GM18867 (cell line): ENCODE measurements around the gene USP24.

ENCODE experiments used
- ATAC-seq: cut with Tn5 transposase; IDR thresholded peaks from one replicate; pipeline ENCODE4 v1.9.1; 2021; ENCODE audit warnings: mild to moderate bottlenecking, moderate library complexity; ENCODE audit not compliant: unreplicated experiment

USP24 gene, protein sequence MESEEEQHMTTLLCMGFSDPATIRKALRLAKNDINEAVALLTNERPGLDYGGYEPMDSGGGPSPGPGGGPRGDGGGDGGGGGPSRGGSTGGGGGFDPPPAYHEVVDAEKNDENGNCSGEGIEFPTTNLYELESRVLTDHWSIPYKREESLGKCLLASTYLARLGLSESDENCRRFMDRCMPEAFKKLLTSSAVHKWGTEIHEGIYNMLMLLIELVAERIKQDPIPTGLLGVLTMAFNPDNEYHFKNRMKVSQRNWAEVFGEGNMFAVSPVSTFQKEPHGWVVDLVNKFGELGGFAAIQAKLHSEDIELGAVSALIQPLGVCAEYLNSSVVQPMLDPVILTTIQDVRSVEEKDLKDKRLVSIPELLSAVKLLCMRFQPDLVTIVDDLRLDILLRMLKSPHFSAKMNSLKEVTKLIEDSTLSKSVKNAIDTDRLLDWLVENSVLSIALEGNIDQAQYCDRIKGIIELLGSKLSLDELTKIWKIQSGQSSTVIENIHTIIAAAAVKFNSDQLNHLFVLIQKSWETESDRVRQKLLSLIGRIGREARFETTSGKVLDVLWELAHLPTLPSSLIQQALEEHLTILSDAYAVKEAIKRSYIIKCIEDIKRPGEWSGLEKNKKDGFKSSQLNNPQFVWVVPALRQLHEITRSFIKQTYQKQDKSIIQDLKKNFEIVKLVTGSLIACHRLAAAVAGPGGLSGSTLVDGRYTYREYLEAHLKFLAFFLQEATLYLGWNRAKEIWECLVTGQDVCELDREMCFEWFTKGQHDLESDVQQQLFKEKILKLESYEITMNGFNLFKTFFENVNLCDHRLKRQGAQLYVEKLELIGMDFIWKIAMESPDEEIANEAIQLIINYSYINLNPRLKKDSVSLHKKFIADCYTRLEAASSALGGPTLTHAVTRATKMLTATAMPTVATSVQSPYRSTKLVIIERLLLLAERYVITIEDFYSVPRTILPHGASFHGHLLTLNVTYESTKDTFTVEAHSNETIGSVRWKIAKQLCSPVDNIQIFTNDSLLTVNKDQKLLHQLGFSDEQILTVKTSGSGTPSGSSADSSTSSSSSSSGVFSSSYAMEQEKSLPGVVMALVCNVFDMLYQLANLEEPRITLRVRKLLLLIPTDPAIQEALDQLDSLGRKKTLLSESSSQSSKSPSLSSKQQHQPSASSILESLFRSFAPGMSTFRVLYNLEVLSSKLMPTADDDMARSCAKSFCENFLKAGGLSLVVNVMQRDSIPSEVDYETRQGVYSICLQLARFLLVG (N-terminal part only)

DNA sequence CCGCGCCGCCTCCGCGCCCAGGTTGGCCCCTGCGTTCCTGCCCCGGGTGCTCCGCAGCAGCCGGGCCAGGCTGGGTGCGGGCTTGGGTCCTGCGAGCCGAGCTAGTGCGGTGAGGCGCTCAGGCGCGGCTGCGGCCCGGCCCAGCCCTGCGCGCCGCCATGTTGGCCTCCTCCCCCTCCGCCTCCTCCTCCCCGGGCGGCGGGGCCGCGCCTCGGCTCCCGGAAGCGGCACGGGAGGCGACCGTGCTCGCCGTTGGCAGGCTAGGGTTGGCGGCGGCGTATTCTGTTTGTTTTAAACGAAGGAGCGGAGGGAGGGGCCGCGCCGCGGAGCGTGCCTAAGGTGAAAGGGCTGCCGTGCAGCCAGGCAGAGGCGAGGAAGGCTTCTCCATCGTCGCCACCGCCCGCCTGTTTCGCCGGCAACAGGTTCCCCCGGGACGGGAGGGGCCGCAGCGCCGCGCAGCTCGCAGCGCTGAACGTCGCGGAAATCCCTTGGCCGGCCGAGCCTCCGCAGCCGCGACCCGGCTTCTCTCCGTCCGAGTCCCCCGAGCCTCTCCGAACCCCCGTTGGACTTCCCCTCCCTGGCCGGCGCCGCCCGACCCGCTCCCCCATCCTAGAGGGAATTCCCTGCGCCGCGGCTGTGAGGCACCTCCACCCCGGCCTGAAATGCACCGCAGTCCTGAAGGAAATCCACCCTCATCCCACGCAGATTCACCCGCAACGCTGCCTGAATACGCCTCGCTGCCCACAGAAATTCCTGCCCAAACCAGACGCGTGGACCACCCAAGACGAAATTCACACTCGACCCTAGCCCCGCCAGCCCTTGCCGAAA lies at the start of gene USP24:
Gene USP24 (minus strand): TSS at position 171 of the 828 bp plus-strand sequence. CDS start 251 bp downstream, outside the sequence.
- ATAC-seq = peak; percentile 82

DNA sequence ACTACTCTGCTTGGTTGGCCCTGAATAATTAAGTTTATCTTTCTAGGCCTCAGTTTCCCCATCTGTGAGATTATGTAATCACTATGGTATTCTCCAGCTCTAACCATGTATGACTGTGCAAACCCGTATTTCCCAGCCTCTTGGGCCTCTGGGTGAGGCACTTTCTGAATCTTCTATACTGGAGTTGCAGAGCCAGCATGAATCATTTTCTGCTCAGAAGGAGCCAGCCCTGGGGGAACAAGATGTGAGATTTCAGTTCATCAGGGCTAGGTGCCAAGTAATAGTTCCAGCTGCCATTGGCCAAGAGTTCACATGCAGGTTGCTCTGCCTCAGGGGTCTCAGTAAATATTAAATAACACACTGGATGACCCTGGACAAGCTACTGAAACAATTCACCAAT lies 47.7 kb upstream of the USP24 start:
- no peak for ATAC-seq

DNA sequence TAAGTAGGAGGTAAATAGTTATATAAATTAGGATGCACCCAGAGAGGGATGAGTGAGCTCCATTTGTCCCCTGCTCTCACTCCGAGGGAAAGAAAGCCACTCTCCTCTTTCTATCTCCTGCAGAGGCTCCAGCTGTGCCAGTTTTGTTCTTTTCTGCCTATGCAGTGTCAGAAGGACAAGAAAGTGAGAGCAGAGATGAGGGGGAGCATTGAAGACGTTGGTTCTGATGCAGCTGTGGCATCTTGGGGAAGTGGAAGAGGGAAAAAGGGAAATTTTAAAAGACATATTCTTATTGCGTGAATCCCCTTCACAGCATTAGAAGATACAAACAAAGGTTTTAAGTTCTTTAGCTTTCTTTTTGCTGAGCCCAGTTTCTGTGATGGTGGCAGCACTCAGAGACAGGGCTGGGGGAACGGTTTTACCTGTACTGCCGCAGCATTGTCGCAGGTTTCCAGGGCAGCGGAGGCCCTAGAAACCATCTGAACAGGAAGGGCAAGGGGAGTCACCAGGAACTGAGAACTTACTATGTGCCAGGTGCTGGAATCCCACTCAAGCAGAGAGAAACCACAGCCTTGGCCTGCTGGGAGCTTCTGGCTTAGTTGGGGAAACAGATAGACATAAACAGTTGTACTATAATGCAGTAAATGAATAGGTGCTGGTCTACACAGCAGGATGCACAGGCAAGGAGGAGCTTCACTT lies 44.9 kb upstream of the USP24 start:
- ATAC-seq = no peak

DNA sequence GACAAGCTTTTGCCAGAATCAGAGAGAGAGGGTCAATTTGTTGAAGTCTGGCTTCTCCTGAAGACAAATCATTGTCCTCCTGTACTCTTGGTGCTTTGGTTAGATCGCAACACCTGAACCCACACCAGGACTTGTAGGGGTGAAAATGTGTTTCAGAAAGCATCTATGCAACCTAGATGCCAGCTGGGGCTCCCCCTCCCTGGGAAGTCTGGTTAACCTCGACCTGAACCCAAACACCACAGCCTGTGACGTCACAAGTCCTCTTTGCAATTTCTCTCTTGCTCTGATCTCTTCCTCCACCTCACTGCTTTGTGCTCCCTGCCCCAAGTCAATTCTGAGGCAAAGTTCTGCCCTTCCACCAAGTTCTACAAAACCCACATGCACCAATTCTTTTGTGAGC lies 42.8 kb upstream of the USP24 start:
- peak; percentile 84 for ATAC-seq

DNA sequence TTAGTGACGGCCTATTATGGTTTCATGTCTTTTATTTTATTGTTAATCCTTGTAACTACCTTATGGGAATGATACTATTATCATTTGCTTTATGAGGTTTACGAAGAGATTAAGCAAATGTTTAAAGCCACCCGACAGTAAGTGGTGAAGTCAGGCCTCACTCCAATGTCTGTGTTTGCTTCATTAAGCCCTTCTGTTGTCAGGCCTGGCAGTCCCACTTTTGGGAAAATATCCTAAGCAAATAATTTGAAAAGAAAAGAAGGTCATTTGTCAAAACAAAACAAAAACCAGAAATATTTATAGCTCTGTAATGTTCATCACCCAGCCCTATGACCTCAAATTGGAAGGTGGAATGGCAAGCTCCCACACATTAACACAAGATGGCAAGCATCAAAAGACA lies 40.7 kb upstream of the USP24 start:
- ATAC-seq = no peak

DNA sequence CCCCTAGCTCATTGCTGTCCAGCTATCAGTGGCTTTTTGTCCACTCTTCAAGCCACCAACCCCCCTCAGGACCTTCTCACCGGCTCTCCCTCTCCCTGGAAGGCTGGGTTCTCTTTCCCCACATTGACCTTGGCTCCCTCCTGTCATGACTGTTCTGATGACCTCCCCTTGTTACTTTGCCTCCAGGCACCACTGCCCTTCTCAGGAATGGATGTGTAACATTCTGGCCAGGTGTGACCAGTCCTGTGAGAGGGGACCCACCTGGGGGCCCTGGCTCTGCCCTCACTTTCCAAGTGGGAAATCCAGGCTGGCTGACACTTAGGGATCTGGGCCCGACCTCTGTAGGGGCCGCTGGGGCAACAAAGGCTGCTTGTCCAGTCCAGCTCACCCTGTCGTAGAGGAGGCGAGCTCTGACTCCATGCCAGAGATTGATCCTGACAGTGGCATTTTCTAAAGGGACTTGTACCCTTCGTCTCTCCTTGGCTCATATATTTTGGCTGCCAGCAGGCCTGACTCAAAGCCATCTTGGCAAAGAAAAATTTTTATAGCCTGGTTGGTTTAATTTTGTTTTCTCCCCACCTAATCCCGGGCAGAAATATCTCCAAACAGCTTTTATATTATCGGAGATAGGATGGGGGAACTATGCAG lies 37.9 kb upstream of the USP24 start:
- ATAC-seq = no peak

DNA sequence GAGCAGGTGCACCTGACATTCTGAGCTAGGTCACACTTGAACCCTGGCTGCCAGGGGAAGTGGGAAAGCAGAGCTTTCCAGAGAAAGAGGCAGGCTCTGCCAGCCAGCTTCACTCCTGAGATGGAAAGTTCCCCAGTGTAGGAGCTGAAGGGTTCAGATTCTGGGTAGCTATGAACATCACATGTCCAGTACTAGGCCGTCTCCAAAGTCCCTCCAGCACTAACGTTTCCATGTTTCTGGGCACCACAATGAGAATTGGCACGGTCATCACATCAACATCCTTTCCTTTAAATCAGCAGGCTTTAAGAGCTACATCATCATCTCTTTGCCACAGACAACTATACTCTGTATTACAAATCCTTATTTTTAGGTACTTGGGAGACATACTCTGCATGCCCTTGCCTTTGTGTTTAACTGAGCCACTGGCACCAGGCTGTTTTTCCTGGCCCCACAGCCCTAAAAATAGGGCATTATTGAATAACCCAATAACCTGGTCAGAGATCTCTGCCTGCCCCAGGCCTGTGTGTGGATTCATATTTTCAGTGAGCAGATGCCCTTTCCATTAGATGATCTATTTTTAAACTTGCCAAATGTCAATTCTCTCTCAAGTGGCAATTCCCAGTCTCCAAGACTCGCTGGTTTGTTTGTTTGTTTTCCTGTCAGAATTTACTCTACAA lies 35.4 kb upstream of the USP24 start:
- ATAC-seq = no peak

DNA sequence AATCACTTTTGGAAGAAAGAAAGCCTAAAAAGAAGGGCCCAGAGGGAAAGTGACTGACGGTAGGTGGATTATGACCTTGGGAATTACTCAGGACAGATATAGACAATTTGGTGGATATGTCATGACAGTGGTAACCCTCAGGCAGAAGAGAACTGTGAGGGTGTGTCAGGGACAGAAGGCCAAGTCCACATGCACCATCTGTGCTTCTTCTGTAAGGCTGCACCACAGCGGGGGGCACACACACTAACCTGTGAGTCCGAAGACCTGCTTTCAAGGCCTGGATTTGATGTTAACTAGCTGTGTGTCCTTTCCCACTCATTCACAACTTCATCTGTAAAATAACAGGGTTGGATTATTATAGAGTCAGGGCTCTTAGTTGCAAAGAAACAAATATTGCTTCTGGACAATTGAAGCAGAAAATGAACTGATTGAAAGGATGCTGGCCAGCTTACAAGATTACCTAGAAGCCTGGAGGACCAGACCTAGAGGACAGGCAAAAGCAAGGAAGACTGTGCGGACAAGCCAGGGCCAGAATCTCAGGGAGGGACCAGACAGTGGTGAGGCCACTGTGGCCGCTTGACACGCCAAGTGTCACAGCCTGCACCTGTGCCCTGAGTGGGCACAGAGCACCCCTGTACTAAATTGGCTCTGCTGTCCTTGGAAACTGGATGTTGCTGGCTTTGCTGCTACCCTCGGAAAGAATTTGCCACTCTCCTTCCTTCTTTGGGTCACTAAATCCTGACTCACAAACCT lies 34.7 kb upstream of the USP24 start:
- ATAC-seq = no peak

DNA sequence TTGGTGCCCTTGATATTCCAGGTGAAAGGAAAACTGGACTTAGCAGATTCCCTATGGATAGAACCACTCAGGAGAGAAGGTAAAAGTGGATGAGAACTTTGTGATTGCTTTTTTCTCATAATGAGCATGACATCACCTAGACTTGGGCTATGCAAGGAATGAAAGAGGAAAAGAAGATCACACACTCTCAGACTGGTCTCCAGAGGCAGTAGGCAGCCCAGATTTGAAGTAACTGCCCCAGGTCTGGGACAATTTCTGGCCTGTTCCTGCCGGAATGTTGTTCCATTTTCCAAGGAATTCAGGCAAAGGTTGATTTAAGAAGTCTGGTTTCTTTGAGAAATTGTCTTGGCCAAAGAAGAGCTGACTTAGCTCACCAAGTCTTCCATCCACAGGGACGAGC lies 31.7 kb upstream of the USP24 start:
- no peak for ATAC-seq

DNA sequence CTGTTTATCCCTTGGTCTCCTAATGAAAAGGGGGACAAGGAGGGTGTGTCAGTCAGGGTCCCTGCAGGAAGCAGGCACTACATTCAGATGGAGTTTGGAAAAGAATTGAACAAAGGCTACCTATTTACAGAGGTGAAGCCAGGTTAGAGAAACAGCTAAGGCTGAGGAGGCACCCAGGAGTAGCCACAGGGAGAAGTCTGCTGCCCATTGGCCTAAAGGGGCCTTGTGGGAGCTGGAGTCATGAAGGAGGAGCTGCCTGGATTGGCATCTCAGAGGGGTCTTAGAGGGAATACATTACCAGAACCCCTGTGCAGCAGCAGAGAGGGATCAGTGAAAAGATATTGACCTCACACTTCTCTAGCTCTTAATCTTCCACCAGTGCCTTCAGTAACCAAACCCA lies 31.2 kb upstream of the USP24 start:
- no peak for ATAC-seq

DNA sequence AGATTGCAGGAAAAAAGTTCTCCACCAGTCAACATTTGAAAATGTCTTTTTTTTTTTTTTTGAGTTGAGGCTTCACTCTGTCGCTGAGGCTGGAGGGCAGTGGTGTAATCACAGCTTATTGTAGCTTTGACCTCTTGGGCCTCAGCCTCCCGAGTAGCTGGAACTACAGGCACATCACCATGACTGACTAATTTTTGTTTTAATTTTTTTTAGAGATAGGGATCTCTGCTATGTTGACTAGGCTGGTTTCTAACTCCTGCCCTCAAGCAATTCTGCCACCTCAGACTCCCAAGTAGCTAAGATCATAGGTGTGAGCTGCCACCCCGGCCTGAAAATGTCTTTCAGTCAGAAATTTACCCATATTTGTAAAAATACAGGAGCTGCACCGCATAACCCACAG lies 30.6 kb upstream of the USP24 start:
- no peak for ATAC-seq

DNA sequence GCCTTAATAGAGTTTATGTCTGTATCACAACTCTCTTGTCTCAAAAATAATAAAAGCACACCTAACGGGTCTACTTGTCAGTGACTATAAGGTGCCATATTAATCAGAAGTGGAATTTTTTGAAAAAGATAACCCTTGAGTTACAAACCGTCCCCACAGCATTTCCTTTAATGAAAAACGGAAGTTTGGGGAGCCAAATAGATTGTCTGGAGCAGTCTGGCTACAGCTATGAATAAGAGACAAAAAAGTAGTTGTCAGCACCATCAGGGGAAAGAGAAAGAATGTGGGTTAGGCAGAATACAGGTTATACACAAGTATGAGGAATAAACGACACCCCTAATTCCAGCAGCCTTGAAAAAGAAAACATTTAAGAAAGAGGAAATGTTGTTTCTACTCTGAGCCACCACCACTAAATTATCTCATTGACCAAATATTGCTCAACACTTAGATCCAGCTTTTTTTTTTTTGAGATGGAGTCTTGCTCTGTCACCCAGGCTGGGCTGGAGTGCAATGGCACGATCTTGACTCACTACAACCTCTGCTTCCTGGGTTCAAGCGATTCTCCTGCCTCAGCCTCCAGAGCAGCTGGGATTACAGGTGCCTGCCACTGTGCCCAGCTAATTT lies 29.4 kb upstream of the USP24 start:
- ATAC-seq = no peak

DNA sequence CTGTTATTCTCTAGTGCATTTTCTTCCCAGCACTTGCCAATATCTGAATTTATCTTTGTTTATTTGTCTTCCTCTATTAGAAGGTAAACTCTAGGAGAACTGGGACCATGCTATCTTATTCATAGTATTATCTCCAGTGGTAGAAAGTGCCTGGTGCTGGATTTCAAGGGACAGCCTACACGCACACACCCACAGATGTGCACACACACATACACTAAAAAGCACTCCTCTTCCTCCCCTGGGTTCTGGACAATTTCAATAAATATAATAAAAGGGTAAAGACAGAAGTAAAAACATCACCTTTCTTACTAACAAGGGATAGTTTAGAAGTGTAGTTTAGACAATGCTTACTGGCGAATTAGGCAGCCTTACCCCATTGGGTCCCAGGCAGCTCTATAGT lies 28.5 kb upstream of the USP24 start:
- ATAC-seq = no peak

DNA sequence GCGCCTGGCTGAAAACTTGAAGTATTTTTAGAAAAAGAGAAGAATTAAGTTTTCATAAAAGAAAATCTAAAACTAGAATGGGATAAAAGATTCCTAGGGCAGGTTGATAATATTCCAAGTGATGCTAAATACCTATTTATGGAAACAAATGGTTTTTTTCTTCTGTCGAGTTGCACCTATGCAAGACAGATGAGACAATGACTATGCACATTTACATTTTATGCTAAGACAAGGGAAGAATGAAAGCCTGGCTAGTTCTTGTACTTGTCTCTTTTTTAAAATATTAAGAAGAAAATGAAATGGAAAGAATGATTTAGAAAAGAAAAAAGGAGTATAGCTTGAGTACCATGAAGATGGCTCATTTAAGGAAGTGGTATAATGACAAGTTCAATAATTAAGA lies 24.4 kb upstream of the USP24 start:
- no peak for ATAC-seq

DNA sequence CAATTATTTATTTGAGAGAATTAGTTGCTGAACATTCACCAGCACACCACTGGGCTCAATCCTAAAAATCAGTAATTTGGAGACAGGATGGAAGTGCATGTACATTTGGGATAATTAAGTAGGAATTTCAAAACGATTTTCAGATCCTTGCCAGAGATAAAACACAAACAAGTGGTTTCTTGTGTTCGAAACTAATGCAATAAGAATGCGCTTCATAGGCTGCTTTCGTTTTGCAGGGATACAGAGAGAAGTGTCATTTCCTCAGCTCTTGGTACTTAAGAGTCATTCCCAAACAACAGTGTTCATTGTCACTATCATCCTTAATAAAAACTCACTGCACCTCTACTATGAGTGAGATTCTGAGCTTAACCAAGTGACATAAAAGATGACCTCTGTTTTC lies 20.6 kb upstream of the USP24 start:
- no peak for ATAC-seq

DNA sequence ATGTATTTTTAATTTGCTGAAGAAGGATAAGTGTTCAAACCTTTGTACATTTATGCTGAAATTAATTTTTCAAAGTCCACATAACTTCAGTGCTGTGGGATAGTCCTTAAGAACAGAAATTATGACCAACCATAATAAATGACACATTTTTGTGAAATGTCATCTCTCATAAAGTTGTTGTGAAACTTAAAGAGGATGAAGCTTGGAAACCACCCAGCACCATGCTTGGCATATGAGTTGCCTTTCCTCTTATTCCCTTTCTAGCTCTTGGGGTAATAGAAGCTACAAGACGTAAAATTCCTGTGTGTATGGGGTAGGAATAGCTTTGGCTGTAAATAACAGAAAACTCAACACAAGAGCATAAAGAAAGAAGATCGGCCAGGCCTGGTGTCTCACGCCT lies 18.9 kb upstream of the USP24 start:
- no peak for ATAC-seq

DNA sequence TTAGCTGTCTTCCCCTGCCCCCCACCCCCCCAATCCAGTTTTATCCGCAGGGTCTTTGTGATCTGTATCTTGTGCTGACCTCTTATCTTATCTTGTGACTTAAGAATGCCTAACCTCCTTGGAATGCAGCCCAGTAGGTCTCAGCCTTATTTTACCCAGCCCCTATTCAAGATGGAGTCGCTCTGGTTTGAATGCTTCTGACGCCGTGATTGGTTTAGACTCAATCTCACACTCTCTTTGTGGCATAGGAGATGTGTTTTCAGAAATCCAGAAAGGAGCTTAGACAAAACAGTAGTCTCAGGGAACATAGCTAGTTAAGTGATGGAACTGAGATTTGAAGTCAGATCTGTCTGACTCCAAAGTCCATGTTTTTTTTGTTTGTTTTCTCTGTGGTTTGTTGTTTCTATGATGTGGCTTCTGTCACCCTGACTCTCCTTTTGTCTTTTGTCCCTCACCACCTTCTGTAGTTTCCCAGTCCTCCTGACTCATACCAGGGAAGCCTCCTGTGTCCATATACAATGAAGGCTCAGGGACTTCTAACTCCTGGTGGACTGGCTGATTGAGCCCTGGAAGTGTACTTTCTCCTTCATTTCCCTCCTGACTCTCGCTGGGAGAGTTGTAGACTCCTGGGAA lies 18.1 kb upstream of the USP24 start:
- no peak for ATAC-seq
